Neural cell (in vitro differentiated cells): ENCODE data around the gene LRMDA. TPM values are rescaled to one million over a fixed set of nuclear protein-coding genes. Genes with fewer than 3 reads are reported as not detected.

Source experiments
- H2AFZ ChIP-seq: fragments of 200-600, 300-800 bp; sonication (generic), shearing (Covaris generic); 2 replicates; pipeline ENCODE4 v1.6.0; 2014; ENCODE audit warnings: low read depth, mild to moderate bottlenecking, antibody characterized with exemption, low read length, moderate library complexity
- H3F3A ChIP-seq: fragments of 200-600 bp; shearing (Covaris generic); 2 replicates; pipeline ENCODE4 v1.6.1; 2016; ENCODE audit warnings: mild to moderate bottlenecking, moderate library complexity, mixed read lengths, antibody characterized with exemption, low read length; ENCODE audit not compliant: insufficient read depth, poor library complexity, severe bottlenecking
- H3K27ac ChIP-seq: fragments of 200-600, 300-800 bp; sonication (generic), shearing (Covaris generic); 2 replicates; pipeline ENCODE4 v1.5.1; 2014; ENCODE audit warnings: mild to moderate bottlenecking, low read length, moderate library complexity
- H3K27me3 ChIP-seq: fragments of 300-800, 200-600 bp; sonication (generic), shearing (Covaris generic); 2 replicates; pipeline ENCODE4 v1.6.0; 2014; ENCODE audit warnings: mild to moderate bottlenecking, low read depth, low read length, moderate library complexity; ENCODE audit not compliant: insufficient read depth
- H3K36me3 ChIP-seq: fragments of 300-800, 200-600 bp; sonication (generic), shearing (Covaris generic); 2 replicates; pipeline ENCODE4 v1.5.1; 2014; ENCODE audit warnings: mild to moderate bottlenecking, antibody characterized with exemption, low read length, moderate library complexity; ENCODE audit not compliant: insufficient read depth
- H3K4me2 ChIP-seq: fragments of 300-800, 200-600 bp; sonication (generic), shearing (Covaris generic); 2 replicates; pipeline ENCODE4 v1.6.0; 2014; ENCODE audit warnings: mild to moderate bottlenecking, low read length
- H3K4me3 ChIP-seq: fragments of 300-800, 200-600 bp; sonication (generic), shearing (Covaris generic); 2 replicates; pipeline ENCODE4 v1.5.1; 2014; ENCODE audit warnings: mild to moderate bottlenecking, low read length, moderate library complexity
- H3K79me2 ChIP-seq: fragments of 200-600 bp; shearing (Covaris generic); replicated peaks from 2 replicates; pipeline ENCODE4 v1.6.0; 2014; ENCODE audit warnings: mild to moderate bottlenecking, low read length, moderate library complexity; ENCODE audit not compliant: insufficient read depth
- H3K9ac ChIP-seq: fragments of 300-800, 200-600 bp; sonication (generic), shearing (Covaris generic); 2 replicates; pipeline ENCODE4 v1.6.1; 2016; ENCODE audit warnings: mild to moderate bottlenecking, low read length, mixed read lengths
- H3K9me2 ChIP-seq: fragments of 200-600 bp; shearing (Covaris generic); 2 replicates; pipeline ENCODE4 v1.6.1; 2016; ENCODE audit warnings: mild to moderate bottlenecking, low read length, mixed read lengths; ENCODE audit not compliant: insufficient read depth
- H3K9me3 ChIP-seq: fragments of 200-600, 300-800 bp; sonication (generic), shearing (Covaris generic); 2 replicates; pipeline ENCODE4 v1.6.1; 2016; ENCODE audit warnings: mild to moderate bottlenecking, mixed run types, low read length, moderate library complexity, mixed read lengths
- H4K20me1 ChIP-seq: fragments of 200-600 bp; shearing (Covaris generic); 2 replicates; pipeline ENCODE4 v1.6.1; 2016; ENCODE audit warnings: mild to moderate bottlenecking, mixed run types; ENCODE audit not compliant: insufficient read depth
- CTCF ChIP-seq: fragments of 450-650 bp; IDR thresholded peaks from 2 replicates; pipeline ENCODE4 v1.5.1; 2014; ENCODE audit warnings: antibody characterized with exemption, mild to moderate bottlenecking, moderate library complexity; ENCODE audit not compliant: poor library complexity, severe bottlenecking
- EP300 ChIP-seq: fragments of 450-650 bp; conservative IDR thresholded peaks from 2 replicates; pipeline ENCODE4 v1.6.1; 2014; ENCODE audit warnings: antibody characterized with exemption, mild to moderate bottlenecking, moderate library complexity; ENCODE audit not compliant: poor library complexity, severe bottlenecking
- EZH2 ChIP-seq: fragments of 200-600, 300-800 bp; shearing (Covaris generic), sonication (generic); IDR thresholded peaks from 2 replicates; pipeline ENCODE4 v1.6.1; 2014; ENCODE audit warnings: antibody characterized with exemption, low read length, borderline replicate concordance, mild to moderate bottlenecking; ENCODE audit not compliant: insufficient read depth, poor library complexity, severe bottlenecking
- MXI1 ChIP-seq: fragments of 450-650 bp; conservative IDR thresholded peaks from 2 replicates; pipeline ENCODE4 v1.6.1; 2014; ENCODE audit warnings: antibody characterized with exemption, mild to moderate bottlenecking; ENCODE audit not compliant: poor library complexity, severe bottlenecking
- POLR2AphosphoS5 ChIP-seq: IDR thresholded peaks from 2 replicates; pipeline ENCODE4 v1.6.1; 2012
- RAD21 ChIP-seq: fragments of 450-650 bp; conservative IDR thresholded peaks from 2 replicates; pipeline ENCODE4 v1.6.1; 2014; ENCODE audit warnings: antibody characterized with exemption, mild to moderate bottlenecking, moderate library complexity
- REST ChIP-seq: IDR thresholded peaks from 2 replicates; pipeline ENCODE4 v1.6.1; 2012; ENCODE audit warnings: borderline replicate concordance
- SMC3 ChIP-seq: fragments of 450-650 bp; conservative IDR thresholded peaks from 2 replicates; pipeline ENCODE4 v1.6.1; 2014; ENCODE audit warnings: antibody characterized with exemption, mild to moderate bottlenecking, moderate library complexity; ENCODE audit not compliant: poor library complexity
- TAF1 ChIP-seq: IDR thresholded peaks from 2 replicates; pipeline ENCODE4 v1.6.1; 2012; ENCODE audit warnings: low read depth
- polyA plus RNA-seq: library from polyadenylated mRNA; depleted of rRNA; stranded (reverse); fragments of >200 nt; gene quantifications from 2 replicates; pipeline ENCODE4 v1.2.3, GENCODE V29; 2014

Gene LRMDA
- polyA plus RNA-seq, 1 donor from 2014 or later, result 5.6 TPM

GRCh38 chr10:75466886-75467285 lies 35.5 kb downstream of the LRMDA start:
- no peaks in the 10 kb centered on the region for H3F3A ChIP-seq
- H4K20me1 ChIP-seq, result no peaks in the 10 kb centered on the region
- H3K9me3 ChIP-seq, result no peaks in the 10 kb centered on the region
- no peak overlapping the region for H3K4me3 ChIP-seq
- no peaks in the 10 kb centered on the region for H3K79me2 ChIP-seq
- H3K4me2 ChIP-seq, result no peak overlapping the region
- H3K9me2 ChIP-seq, result no peaks in the 10 kb centered on the region
- TF ChIP-seq CTCF, result no peak
- no peak for TF ChIP-seq EZH2
- no peak for TF ChIP-seq RAD21
- TF ChIP-seq SMC3, result no peak
- no peak for TF ChIP-seq TAF1
- no peak for TF ChIP-seq MXI1
- TF ChIP-seq POLR2AphosphoS5, result no peak
- no peak for TF ChIP-seq REST
- no peak for TF ChIP-seq EP300
- H2AFZ ChIP-seq, result no peak overlapping the region
- H3K27me3 ChIP-seq, result no peaks in the 10 kb centered on the region
- H3K36me3 ChIP-seq, result no peaks in the 10 kb centered on the region
- no peak overlapping the region for H3K27ac ChIP-seq
- no peak overlapping the region for H3K9ac ChIP-seq

- Histone ChIP-seq H3K9ac (no peak overlapping the region), H3K4me2 (no peak overlapping the region), H2AFZ (no peak overlapping the region), H3K4me3 (no peak overlapping the region), H3K27me3 (no peaks in the 10 kb centered on the region), H3K36me3 (no peaks in the 10 kb centered on the region), H3K79me2 (no peaks in the 10 kb centered on the region), H3K27ac (no peak overlapping the region), H3K9me3 (peaks cover 5% of the 10 kb centered on the region), H4K20me1 (no peaks in the 10 kb centered on the region), H3F3A (no peaks in the 10 kb centered on the region), H3K9me2 (no peaks in the 10 kb centered on the region)
- TF ChIP-seq SMC3, result no peak
Observed at GRCh38 chr10:75468612-75469005, 37.2 kb downstream of the LRMDA start.

- Histone ChIP-seq H3K27ac (no peak overlapping the region), H3K9ac (no peak overlapping the region), H4K20me1 (no peaks in the 10 kb centered on the region), H3K27me3 (no peaks in the 10 kb centered on the region), H3K36me3 (no peaks in the 10 kb centered on the region), H2AFZ (no peak overlapping the region), H3K4me3 (no peak overlapping the region), H3K79me2 (no peaks in the 10 kb centered on the region), H3F3A (no peaks in the 10 kb centered on the region), H3K4me2 (no peak overlapping the region), H3K9me2 (no peaks in the 10 kb centered on the region), H3K9me3 (peaks cover 10% of the 10 kb centered on the region)
- TF ChIP-seq EZH2 (no peak), RAD21 (no peak), CTCF (no peak), SMC3 (no peak), EP300 (no peak), TAF1 (no peak), POLR2AphosphoS5 (no peak)
Observed at GRCh38 chr10:75469006-75469616, 37.7 kb downstream of the LRMDA start.
